Mucosa of descending colon (tissue), 3 donors: Measurements from ENCODE around the gene CENPP. TPM values are rescaled to one million over a fixed set of nuclear protein-coding genes. Genes with fewer than 3 reads are reported as not detected.

Experiments
- ATAC-seq: fragments of 200-7000 bp; cut with Tn5 transposase; one replicate; pipeline ENCODE4 v1.9.1; 2020; ENCODE audit warnings: mild to moderate bottlenecking, moderate library complexity
- DNase-seq, 3 donors: peaks; one replicate each; pipeline ENCODE4 v3.0.0-alpha.2; 2020
- H3K36me3 ChIP-seq: fragments of 200-600 bp; one replicate; pipeline ENCODE4 v1.8.0; 2021; ENCODE audit warnings: low read depth, mild to moderate bottlenecking
- H3K4me1 ChIP-seq: fragments of 200-600 bp; one replicate; pipeline ENCODE4 v1.8.0; 2021; ENCODE audit warnings: low read depth, mild to moderate bottlenecking
- H3K4me3 ChIP-seq: fragments of 200-600 bp; one replicate; pipeline ENCODE4 v1.8.0; 2021; ENCODE audit warnings: mild to moderate bottlenecking
- H3K9me3 ChIP-seq: fragments of 200-600 bp; one replicate; pipeline ENCODE4 v1.8.0; 2021; ENCODE audit warnings: mild to moderate bottlenecking
- CTCF ChIP-seq: fragments of 200-600 bp; IDR thresholded peaks from one replicate; pipeline ENCODE4 v1.8.0; 2022; ENCODE audit warnings: antibody characterized with exemption, mild to moderate bottlenecking
- intact Hi-C, 2 donors: fragments of 100-400 bp; cut with DNase I in 1 of 2; cut with micrococcal nuclease in 1 of 2; formaldehyde crosslinking; loops; one replicate each; pipeline versions ENCODE4 v1.11.0 to v1.11.1; 2022; cut with DNase I, micrococcal nuclease
- total RNA-seq, 3 donors: library from RNA; stranded (reverse); fragmentation: NEBNext Ultra II Directional in 2 of 3; extraction: Animal tissue kit (Norgen Biotek cat#: 25700) in 2 of 3; gene quantifications; one replicate each; pipeline versions ENCODE4 v1.2.1 to v1.2.4, GENCODE V29; 2021 to 2023
- donor health status: DM: no; HTN: no; CAD: no; lungs with moderate emphysema.
- donor health status: DM: no; HTN: no; CAD: no.
- donor health status: DM: no; HTN: yes; CAD: no.

Gene CENPP
- total RNA-seq, 3 donors from 2014 or later: 2.0 to 4.9 (median 3.3) TPM

- ATAC-seq: no peak
- DNase-seq: no peak
- no peak for TF ChIP-seq CTCF
- Histone ChIP-seq H3K36me3 (peaks cover 5% of the 10 kb centered on the region), H3K4me3 (no peak overlapping the region), H3K4me1 (no peaks in the 10 kb centered on the region), H3K9me3 (no peaks in the 10 kb centered on the region)
- intact Hi-C loops: no loop called here
Measured at GRCh38 chr9:92300936-92301335, 24.8 kb upstream of the CENPP start.

- ATAC-seq: no peak
- intact Hi-C loops: no loop called here
- no peak for TF ChIP-seq CTCF
- H3K4me3 ChIP-seq: no peak overlapping the region
- no peak for DNase-seq
- no peaks in the 10 kb centered on the region for H3K4me1 ChIP-seq
- peaks cover 5% of the 10 kb centered on the region for H3K36me3 ChIP-seq
- no peaks in the 10 kb centered on the region for H3K9me3 ChIP-seq
Measured at GRCh38 chr9:92308893-92309292, 16.9 kb upstream of the CENPP start.

DNA sequence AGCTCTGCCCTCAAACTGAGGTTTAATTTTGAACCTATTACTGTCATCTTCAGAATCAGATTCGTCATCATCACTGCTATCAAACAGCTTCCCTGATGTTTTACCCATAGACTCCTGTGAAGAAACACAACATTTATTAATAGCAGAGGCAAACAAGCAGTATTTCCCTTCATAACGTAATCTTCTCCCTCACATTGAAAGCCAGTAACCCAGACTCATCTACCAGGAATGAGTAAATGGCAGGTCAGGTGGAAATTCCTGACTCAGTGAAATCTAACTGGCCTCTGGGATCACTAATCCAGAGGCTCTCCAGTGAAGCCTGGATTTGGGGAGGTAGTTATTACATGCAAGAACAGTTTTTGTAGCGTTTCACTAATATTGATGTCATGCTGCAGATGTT is 15.2 kb upstream of the CENPP start:
- Histone ChIP-seq H3K4me3 (no peak overlapping the region), H3K36me3 (peaks cover 3% of the 10 kb centered on the region), H3K9me3 (no peaks in the 10 kb centered on the region), H3K4me1 (no peaks in the 10 kb centered on the region)
- DNase-seq (no peak), ATAC-seq (no peak)
- no peak for TF ChIP-seq CTCF
- intact Hi-C loops: no loop called here

DNA sequence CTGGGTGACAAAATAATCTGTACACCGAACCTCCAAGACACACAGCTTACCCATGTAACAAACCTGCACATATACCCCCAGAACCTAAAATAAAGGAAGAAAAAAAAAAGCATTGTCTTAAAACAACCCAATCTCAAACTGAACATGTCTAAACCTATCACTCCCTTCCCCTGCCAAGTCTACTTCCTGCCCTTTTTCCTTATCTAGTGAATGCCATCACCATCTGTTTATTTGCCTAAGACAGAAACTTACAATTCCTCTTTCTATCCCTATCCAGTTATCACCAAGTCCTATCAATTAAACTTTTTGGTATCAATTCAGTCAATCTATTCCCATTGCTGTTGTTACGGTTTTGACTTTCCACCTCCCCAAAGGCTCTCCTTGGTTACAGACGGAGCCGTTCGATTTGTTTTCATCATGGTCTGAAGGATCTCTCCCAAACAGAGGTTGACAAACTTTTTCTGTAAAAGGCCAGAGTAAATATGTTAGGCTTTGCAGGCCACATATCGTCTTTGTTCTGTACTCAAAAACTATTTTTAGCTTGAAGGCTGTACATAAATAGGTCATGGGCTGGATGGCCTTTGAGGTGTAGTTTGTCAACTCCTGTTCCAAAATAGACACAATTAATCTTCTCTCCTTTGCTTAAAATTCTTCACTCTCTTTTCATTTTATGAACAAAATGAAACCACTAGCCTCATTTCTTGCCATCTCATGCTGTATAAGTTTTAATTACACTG is 12.7 kb upstream of the CENPP start:
- Histone ChIP-seq H3K9me3 (no peaks in the 10 kb centered on the region), H3K36me3 (peaks cover 4% of the 10 kb centered on the region), H3K4me3 (no peak overlapping the region), H3K4me1 (no peaks in the 10 kb centered on the region)
- ATAC-seq (no peak), DNase-seq (no peak)
- intact Hi-C loops: no loop called here
- no peak for TF ChIP-seq CTCF

GRCh38 chr9:92313624-92314012 is 12.1 kb upstream of the CENPP start:
- DNase-seq (no peak), ATAC-seq (no peak)
- TF ChIP-seq CTCF: no peak
- Histone ChIP-seq H3K4me1 (no peaks in the 10 kb centered on the region), H3K36me3 (peaks cover 8% of the 10 kb centered on the region), H3K9me3 (no peaks in the 10 kb centered on the region), H3K4me3 (no peak overlapping the region)
- intact Hi-C loops: no loop called here

DNA sequence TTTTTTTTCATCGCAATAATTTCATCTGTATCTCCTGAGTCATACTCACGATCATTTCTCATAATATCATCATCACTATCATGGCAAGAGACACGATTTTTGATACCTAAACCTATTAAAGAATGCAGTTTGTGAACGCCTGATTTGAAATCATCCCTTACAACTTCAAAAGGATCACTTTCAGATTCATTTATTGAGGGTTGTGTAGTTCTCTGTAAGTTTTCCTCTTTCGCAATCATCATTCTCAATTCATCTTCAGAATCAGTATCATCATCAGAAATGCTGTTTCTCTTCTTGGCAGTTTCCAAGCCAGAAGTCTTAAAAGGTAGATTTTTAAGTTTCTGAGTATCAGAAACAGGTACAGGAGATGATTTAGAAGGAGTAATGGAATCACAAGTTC is 10.3 kb upstream of the CENPP start:
- TF ChIP-seq CTCF: no peak
- intact Hi-C loops: no loop called here
- Histone ChIP-seq H3K4me3 (no peak overlapping the region), H3K9me3 (no peaks in the 10 kb centered on the region), H3K36me3 (peaks cover 18% of the 10 kb centered on the region), H3K4me1 (no peaks in the 10 kb centered on the region)
- no peak for DNase-seq
- no peak for ATAC-seq
